Endothelial cell of hepatic sinusoid (primary cell): Measurements from ENCODE around the gene POLE.

Experiments
- in situ Hi-C: cut with HindIII; loops from 2 replicates; pipeline ENCODE4 v1.10.0; 2017; ENCODE audit warnings: low sequenced_read_pairs

POLE gene, protein sequence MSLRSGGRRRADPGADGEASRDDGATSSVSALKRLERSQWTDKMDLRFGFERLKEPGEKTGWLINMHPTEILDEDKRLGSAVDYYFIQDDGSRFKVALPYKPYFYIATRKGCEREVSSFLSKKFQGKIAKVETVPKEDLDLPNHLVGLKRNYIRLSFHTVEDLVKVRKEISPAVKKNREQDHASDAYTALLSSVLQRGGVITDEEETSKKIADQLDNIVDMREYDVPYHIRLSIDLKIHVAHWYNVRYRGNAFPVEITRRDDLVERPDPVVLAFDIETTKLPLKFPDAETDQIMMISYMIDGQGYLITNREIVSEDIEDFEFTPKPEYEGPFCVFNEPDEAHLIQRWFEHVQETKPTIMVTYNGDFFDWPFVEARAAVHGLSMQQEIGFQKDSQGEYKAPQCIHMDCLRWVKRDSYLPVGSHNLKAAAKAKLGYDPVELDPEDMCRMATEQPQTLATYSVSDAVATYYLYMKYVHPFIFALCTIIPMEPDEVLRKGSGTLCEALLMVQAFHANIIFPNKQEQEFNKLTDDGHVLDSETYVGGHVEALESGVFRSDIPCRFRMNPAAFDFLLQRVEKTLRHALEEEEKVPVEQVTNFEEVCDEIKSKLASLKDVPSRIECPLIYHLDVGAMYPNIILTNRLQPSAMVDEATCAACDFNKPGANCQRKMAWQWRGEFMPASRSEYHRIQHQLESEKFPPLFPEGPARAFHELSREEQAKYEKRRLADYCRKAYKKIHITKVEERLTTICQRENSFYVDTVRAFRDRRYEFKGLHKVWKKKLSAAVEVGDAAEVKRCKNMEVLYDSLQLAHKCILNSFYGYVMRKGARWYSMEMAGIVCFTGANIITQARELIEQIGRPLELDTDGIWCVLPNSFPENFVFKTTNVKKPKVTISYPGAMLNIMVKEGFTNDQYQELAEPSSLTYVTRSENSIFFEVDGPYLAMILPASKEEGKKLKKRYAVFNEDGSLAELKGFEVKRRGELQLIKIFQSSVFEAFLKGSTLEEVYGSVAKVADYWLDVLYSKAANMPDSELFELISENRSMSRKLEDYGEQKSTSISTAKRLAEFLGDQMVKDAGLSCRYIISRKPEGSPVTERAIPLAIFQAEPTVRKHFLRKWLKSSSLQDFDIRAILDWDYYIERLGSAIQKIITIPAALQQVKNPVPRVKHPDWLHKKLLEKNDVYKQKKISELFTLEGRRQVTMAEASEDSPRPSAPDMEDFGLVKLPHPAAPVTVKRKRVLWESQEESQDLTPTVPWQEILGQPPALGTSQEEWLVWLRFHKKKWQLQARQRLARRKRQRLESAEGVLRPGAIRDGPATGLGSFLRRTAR (N-terminal part only)

DNA sequence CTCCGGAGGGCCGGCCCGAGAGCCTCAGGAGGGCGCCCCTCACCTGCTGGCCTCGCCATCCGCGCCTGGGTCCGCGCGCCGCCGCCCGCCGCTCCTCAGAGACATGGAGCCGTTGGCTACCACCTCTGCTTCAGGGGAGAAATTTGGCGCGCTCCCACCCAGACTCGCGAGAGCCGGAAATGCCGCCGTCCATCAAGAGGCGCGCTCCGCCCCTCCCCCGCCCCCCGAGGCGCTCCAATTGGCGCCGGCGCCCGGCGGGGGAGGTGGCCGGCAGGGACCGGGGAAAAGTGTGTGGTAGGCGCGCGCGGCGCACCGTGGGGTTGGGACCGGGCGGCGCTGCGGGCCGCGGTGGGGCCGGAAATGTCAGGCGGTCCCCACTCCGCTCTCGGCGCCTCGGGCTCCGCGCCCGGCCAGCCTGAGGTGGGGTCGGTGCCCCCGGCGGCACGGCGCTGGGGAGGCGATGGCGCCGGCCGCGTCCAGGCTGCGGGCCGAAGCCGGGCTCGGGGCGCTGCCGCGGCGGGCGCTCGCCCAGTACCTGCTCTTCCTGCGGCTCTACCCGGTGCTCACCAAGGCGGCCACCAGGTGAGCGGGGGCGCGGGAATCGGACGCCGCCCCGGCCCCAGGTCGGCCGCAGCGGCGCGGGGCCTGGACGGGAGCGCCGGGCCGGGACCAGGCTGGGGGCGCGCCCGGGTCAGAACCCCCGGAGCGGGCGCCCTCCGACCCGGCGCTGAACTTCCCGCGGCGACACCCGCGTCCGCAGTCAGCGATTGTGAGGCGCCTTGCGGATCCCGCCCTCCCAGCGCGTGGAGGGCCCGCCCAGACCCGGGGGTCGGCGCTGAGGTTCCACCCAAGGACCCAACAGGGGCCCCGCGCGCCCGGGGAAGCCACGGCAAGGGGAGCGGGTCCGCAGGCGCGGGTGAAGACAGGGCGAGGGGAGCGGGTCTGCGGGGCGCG lies at the start of gene POLE, which contains the start of gene PXMP2:
POLE (minus strand) TSS at position 132 of the 954 bp plus-strand sequence; CDS start at position 105, 27 bp downstream.
PXMP2 (plus strand) TSS at position 377 of the 954 bp plus-strand sequence; CDS start at position 461, 84 bp downstream.
- in situ Hi-C loops = no loop called here

DNA sequence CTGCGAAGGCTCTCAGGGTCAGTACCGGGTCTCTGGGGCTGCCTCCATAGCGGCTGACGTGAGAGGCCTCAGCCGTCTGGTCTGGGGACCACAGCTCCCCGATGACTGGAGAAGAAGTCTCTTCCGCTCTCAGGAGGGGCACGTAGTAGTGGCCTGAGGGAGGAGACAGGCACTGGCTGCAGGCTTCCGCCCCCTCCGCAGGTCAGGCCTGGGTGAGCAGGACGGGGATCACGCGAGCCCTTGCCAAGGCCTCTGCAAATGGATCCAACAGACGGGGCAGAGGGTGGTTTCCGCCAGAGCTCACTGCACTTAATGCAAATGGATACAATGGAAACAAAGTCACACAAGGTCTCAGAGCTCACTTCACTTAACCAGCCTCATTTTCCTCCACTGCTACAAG lies 49.8 kb upstream of the POLE start:
- in situ Hi-C loops = no loop called here

DNA sequence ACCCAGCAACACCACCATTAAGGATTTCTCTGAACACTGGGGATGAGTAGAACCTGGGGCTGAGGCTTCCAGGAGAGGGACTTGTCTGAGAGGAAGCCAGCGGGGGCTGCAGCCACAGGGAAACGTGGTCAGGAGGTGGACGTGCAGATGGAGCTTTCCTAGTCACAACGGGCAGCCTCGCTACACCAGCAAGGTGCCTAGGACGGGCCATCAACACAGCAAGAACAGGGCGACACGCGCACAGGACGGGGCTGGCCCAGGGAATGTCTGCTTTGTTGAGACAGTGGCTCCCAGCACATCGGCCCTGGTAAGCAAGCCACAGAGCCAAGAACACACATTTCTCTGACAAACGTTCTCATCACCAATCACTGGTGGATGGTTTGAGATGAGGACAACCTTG lies 49.2 kb upstream of the POLE start:
- in situ Hi-C loops = no loop called here

DNA sequence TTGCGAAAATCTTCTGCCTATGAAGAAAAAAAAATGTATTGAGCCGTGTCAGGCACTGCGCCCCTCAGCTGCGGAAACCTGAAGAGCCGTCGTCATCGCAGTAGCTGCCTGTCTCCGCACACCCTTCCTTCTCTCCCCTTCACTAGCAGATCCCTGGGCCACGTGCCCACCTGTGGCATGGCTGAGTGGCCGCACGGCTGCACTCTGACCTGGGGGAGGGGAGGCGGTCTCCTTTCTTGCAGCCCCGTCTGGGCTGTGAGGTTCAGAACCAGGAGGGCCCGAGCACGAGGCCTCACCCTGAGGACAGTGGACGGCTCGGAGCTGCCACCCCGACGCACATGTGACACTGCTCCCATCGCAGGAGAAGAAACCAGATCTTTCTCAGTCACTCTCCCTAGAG lies 48.4 kb upstream of the POLE start:
- in situ Hi-C loops = no loop called here

DNA sequence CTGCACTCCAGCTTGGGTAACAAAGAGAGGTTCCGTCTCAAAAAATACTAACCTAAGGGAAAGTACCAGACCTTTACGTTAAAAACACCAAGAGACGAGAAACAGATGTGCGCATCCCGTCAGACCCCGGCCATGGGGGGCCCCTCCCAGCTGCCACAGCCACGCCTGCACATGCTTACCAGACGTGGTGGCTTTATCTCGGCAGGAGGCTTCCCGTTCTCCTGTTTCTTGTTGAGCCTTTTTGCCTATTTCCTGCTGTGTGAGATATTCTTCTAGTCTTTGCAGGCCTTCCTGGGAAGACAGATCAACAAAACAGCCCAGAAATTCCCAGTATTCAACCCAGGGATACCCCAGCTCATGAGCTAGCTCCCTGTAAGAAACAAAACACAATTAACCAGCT lies 47.1 kb upstream of the POLE start:
- in situ Hi-C loops = no loop called here

DNA sequence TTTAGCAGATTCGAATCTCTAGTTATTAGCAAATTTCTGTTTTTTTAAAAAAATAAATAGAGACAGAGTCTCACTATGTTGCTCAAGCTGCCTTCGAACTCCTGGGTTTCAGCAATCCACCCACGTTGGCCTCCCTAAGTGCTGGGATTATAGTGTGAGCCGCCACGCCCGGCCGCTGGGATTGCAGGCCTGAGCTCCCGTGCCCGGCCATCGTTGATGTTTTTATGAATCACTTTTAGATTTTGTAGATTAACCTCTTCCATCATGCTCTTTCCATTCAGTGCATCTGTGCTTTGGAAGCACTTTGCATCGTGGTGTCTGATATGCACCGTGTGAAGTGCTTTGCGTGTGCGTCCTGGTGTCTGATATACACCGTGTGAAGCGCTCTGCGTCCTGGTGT lies 44.4 kb upstream of the POLE start:
- in situ Hi-C loops = no loop called here

DNA sequence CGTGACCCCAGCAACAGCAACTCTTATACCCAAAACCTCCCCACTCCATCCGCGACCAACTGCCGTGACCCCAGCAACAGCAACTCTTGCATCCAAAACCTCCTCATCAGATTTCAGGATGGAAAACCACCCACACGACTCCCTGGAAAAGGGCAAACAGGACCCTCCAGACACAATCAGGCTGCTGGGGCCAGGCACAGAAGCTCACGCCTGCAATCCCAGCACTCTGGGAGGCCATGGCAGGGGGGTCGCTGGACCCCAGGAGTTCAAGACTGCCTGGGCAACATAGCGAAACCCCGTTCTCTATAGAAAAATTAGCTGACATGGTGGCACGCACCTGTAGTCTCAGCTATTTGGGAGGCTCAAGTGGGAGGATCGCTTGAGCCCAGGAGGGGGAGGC lies 43.2 kb upstream of the POLE start:
- in situ Hi-C loops = no loop called here

DNA sequence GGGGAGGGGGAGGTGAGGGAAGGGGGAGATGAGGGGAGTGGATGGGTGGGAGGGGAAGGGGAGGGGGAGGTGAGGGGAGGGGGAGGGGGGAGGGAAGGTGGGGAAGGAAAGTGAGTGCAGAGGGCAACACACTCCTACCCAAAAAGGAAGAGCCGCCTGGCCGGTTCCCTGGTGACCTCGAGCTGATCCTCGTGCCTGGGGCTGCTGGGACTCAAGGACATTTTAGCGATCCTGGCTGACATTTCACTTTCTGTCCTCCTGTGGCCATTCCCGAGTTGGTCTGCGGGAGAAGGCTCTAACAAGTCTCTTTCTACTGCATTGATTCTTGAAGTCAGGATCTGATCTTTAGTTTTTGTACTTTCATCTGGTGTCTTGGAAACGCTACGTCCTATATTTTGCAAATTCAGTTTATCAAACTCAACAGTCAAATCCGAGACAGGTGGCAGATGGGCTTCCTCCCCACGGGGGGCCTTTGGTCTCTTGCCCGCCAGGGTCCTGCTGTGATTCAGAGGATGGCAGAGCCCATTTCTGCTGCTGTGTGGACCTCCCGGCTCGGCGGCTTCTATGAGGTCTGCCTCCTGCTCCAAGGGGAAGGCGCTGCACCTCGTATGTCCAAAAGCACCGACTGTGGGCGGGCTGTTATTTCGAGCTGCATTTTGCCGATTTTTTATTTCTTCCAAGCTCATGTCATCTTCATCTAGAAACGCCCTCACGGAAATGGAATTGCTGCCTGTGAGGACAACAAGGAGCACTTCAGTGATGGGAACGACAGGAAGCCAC lies 42.6 kb upstream of the POLE start:
- in situ Hi-C loops = no loop called here

DNA sequence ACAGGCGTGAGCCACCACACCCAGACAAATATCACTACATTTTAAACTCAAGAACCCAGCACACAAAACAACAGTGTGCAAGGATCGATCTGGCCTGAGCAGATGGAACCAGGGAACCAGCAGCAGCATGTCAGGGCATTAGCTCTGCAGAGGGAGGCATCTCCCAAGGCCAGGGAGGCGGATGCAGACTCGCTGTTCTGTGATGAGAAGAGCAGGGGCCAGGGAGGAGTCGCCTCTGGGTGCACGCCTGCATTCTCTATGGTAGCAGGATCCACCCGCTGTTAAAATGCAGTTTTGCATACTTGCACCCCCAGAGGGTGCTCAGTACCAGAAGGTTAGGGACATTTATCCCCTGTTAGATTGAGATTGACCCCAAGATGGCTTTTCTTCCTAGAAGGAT lies 41.4 kb upstream of the POLE start:
- in situ Hi-C loops = no loop called here

DNA sequence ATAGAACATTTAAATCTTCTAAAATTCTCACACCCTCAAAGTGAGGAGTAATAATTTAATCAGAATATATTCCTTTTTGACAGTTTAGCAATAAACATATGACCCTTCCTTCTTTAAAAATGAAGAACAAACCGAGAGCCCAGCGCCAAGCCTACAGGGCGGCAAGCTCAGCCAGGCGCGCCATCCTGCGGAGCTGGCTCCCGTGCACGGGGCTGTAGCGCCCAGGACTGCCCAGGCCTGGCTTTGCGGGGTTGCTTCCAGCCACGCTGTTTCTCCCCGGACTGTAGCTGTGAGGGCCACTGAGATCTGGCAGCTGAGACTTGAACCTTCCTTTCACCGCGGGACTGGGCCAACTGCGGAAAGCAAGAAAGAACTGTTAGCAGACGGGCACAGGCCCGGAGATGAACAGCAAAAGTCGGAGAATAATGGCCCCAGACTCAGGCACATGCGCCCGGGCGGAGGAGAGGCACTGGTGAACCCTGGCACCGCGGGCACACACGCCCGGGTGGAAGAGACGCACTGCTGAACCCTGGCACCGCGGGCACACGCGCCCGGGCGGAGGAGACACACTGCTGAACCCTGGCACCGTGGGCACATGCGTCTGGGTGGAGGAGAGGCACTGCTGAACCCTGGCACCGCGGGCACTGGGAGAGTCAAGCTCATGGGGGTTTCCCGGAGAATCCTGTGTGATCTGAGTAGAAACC lies 40.1 kb upstream of the POLE start:
- in situ Hi-C loops = no loop called here

DNA sequence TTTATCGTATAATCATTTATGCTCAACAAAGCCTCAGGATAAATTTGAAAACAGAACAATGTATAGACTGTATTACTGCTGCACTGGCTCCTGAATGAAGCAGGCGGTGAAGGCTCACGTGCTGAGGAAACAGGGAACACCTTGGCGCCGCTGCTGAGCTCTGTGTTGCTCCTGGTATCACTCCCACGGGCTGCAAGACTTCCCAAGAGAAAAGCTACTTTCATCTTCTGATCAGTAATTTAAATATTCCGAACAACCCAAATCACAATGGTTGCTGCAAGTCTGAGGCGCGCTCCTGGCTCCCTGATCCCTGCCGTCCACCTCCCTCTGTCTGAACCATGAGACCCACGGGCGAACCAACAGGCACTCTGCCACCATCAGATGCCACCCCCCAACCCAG lies 39.2 kb upstream of the POLE start:
- in situ Hi-C loops = no loop called here

DNA sequence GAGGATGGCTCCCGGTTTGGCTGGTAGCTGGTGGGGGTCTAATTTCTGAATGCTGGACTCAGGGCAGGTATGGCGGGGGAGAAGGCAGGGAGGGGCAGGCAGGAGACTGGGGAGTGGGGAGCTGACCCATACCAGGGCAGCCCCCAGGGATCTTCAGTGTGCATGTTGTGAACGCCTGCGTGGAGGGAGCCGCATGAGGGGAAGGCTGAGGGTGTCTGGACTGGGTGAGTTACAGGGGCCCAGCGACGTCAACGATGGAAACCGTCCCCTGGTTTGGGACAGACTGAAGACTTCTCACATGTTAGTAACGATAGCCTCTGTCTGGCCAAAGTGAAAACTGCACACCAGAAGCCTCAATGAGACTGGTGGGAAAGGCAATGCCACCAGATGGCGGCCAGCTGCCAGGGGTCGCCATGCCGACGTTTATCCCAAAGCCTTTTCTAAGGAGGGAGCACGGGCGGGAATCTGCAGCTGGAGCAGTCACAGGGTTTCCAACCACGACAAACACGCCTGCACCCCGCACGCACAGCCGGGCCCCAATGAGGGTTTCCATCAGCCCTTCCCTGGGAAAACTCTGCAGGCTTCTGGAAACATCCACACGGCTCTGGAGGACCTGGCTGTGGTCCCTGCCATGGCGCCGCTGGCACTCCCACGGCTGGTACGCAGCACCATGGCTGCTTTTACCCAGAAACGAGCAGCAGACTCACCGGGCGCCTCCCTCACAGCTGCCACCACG lies 37.5 kb upstream of the POLE start:
- in situ Hi-C loops = no loop called here

DNA sequence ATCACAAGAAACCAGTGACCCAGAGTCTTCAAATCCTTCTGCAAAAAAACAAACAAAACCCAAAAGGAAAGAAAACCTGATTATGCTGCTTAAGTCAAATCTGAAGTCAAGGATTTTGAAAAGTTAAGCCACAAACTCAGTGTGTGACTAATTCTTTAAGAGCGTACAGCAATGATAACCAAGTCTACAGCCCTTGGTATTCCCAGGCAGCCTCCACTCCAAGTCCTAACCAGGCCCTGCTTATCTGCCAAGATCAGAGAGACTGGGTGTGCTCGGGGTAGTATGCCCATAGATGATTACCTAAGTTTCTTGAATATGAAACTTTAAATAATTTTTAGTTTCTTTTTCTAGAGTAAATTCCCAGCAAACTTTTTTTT lies 36.6 kb upstream of the POLE start:
- in situ Hi-C loops = no loop called here

DNA sequence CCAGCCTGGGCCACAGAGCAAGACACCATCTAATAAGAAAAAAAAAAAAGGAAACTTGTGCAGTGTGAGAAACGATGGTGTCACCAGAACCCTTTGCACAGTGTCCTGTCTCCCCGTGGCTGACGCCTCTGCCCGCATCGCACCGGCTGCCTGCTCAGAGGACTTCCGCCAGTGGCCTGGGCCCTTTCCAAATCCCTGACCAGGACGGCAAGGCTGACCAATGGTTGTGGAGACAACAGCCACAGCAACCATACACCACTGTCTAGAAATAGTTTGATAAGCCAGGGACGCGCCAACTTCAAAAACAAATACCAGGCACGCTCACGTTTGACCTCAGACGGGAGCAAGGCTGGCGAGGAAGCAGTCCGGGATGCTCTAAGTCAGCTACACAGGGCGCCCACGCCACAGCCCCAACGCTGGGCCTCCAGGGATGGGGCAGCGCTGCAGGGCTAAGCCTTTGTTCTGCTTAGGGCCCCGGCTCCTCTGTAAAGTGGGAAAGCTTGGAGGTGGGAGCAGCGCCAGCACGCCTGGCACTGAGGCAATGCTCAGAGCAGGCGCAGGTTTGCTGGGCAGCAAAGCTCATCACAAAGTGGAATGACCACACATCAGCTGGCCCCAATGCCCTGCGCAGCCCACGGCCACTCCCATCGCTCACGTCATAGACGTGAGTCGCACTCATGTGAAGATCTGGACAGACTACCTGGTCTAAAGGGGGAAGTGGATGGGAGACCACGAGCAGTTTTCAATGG lies 36.0 kb upstream of the POLE start:
- in situ Hi-C loops = no loop called here

DNA sequence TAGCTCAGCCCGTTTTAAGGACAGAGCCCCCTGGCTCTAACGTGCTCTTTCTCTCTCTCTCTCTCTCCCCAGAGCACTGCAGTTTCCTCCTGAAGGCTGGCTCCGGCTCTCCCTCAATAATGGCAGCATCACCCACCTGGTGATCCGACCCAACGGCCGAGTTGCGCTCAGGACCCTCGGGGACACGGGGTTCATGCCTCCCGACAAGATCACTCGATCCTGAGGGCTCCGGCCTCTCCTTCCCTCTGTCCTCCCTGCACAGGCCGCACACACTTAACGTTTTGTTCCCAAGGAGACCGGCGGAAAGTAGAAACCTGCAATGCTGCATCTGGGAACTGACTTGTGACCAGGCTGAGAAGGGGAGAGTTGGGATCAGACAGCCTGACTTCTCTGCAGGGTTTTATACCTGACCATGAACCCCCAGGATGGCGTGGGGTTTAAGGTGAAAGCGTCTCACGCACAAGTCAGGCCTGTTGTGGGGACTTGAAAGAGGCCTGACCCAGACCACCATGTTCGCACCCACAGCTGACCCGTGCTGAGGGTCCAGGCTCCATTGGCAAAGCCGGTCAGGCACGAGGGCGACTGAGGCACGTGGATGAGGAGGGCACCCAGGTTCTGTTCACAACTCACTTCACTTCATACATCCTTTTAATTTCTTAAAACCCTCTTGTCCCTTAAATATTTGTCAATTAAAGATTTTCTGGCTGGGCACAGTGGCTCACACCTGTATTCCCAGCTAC lies 33.6 kb upstream of the POLE start:
- in situ Hi-C loops = no loop called here

DNA sequence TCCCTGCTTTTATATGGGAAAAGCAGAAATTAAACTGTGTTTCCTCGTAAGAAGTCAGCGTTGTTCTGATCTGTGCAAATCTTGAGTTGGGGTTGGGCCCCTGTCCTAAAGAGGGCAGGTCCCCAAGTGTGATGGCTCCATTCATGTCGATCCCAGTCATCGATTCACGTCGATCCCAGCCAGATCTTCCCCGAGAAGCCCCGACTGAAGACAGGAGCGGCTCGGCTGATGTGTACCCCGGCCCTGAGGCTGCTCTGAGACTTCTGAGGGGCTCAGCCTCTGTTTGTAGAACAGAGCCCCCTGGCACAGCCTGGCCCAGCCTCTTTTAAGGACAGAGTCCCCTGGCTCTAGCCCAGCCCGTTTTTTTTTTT lies 32.8 kb upstream of the POLE start:
- in situ Hi-C loops = loop anchor here (5.0 kb wide), 2 partner anchors 53 to 97 kb away; no protein-coding TSS in a partner anchor
